GM19438 (cell line): Measurements from ENCODE around the gene SDC1.
"Not testable (repeated sequence)": the region's sequence is repeated elsewhere in the genome, so short reads cannot be mapped to it uniquely, and the experiment has no call there.

Experiments
- ATAC-seq: cut with Tn5 transposase; IDR thresholded peaks from one replicate; pipeline ENCODE4 v1.9.1; 2021; ENCODE audit warnings: low read depth; ENCODE audit not compliant: unreplicated experiment

The SDC1 gene, protein sequence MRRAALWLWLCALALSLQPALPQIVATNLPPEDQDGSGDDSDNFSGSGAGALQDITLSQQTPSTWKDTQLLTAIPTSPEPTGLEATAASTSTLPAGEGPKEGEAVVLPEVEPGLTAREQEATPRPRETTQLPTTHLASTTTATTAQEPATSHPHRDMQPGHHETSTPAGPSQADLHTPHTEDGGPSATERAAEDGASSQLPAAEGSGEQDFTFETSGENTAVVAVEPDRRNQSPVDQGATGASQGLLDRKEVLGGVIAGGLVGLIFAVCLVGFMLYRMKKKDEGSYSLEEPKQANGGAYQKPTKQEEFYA

DNA sequence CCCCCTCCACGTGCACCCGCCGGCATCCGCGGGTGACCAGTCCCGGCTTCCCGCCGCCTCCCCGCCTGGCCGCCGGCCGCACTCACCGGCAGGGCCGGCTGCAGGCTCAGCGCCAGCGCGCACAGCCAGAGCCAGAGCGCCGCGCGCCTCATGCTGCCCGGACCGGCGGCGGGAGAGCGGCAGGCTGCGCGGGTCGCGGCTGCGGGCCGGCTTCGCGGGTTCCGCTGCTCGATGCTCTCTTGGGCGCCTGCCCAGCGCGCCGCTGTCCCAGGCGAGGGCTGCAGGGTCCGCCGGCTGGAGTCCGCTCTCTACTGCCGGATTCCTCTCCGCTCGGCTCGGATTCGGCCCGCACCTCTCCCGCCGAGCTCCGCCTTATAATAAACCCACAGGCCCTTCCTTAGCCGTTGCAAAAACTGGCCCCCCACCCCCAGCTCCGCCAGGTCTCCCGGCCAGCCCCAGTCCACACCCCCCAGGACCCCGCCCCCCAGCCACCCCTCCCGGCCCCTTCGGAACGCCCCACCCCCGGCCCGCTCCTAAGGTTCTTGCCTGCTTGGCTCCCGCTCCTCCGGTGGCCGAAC is at the start of gene SDC1:
TSS of gene SDC1 (minus strand) at position 415 of the 578 bp plus-strand sequence. CDS start at position 152, 263 bp downstream.
- peak; percentile 27 for ATAC-seq

DNA sequence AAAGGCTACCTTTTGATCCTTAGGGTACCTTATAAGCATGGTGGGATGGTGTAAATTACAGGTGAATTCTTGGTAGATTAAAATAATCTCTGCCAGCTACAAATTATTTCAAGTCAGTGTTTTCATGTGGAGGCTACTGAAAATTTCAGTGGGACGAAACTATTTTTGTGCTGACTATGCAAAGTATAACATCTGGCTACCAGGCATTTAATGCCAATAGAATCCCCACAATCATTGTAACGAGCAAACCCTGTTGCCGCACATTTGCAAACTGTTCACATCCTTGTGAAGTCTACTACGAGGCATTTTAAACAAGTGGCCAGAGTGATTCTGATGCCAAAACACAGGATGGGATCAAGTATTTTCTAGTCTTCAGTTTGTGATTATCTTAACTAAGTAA is 48.1 kb upstream of the SDC1 start:
- ATAC-seq, result no peak

DNA sequence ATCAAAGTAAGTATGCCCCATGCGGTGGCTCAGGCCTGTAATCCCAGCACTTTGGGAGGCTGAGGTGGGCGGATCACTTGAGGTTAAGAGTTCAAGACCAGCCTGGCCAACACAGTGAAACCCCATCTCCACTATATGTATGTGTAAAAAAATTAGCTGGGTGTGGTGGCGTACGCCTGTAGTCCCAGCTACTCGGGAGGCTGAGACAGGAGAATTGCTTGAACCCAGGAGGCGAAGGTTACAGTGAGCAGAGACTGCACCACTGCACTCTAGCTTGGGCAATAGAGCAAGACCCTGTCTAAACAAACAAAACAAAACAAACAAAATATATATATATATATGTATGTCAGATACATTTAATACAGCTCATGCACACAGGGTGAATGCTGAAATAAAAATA is 43.4 kb upstream of the SDC1 start:
- ATAC-seq, result not testable (repeated sequence)

DNA sequence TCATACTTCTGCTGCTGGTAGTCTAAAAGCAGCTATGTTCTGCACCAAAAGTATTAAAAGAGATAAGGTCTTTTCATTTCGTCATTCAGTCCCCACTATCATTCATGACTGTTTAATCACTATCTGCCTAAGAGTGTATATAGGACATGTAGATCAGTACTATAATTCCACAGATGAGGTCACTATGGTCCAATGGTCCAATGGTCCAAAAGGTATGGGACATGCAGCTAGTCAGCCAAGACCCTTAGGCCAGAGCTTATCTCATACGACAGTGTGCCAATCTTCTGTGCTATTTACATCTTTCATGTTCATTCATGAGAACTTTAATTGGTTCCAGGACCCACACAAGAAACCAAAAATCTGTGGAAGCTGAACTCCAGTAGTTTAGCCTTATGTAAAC is 42.6 kb upstream of the SDC1 start:
- no peak for ATAC-seq

DNA sequence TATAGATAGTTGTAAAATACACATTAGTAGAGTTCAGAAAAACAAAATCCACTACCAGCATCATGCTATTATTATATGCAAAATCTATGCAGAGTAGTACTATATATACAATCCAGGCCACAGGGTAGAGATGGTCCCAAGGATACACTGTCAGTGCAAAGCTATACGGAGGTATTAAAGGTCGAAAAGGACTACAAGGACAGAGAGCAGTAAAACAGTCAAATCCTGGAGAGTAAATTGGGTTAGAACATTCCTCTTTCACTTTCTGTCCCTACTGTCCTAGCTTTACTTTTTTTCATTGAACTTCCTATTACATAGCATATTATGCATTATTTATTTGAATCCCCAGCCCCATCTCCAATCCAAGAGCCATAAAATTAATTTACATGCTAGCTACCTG is 39.7 kb upstream of the SDC1 start:
- no peak for ATAC-seq

DNA sequence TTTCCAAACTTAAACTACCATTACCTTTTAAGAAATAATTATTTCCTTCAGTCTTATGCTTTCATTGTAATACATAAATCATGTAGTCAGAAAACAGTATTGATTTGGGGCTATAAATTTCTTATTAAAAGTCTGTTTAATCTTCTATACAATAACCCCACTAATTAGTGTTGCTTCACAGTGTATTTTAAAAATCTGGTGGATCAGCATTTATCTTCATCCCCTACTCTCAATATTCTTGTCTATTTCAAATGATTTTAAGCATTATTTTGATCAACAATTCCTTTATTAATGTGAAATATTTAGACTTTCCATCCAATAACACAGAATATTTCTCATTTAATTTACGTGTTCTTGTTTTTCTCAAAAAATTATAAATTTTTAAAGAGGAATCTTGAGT is 32.5 kb upstream of the SDC1 start:
- ATAC-seq, result no peak

DNA sequence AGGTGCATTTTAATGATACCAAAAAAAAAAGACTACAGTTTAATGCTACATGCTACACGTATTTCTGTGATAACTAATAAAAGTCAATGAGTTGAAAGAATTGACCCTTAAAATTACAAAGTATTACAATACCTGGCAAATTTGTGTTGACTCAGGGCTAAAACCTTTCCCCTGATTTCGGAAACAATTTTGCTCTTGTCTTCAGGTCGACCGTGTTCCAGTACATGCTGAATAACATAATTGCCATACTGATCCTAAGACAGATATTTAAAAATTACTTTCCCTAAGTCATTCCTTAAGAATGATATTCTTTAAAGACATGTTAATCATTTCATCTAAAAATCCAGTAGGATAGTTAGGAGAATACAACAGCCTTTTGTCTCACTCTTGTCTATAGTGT is 29.8 kb upstream of the SDC1 start:
- ATAC-seq, result no peak

DNA sequence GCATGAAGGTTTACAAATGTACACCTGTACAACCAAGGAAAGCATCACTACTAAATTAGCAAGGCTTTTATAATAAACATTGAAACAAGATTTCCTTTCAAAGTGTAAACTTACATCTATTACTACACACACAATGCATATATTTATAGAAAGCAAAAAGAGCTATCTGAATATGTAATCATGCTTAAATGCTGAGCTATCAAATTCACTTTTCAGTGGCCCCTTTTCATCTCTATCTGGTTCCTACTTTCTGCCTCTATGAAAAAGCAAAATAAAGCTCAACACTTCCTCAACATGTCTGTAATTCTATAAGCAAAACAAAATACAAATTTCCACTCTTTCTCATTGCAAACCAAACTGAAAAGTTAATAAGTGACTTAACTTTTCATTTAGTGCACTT is 25.5 kb upstream of the SDC1 start:
- no peak for ATAC-seq

DNA sequence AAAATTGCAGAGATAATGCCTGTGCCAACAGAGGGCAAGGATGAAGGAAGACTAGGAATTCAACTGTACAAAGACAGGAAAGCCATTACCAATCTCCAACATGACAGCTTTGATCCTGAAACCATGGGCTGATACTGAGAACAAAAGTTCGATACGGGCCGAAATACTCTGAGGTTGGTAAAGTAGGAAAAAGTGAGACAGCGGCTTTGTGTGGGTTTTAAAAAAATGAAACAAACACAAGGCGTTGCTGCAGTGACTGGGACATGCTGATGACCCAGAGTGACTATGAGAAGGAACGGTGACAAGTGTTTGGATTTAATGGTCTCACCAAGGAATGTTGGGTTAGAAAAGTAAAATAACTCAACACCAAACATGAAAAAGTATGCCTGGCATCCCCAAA is 24.2 kb upstream of the SDC1 start:
- no peak for ATAC-seq

DNA sequence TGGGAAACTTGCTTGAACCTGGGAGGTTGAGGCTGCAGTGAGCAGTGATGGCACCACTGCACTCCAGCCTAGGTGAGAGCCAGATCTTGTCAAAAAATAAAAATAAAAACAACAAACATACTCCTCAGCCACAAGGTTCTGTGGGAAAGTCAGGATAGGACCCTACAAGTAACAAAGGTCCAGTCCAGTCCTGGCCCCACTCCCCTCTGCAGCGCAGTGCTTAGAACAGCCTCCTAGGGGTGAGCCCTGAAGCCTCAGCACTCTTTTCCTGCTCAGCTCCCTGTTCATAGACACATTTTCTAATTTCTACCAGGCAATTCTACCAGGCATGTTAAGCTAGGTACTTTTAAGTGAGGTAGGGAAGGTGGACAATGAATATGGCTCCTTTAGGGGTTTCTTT is 22.2 kb upstream of the SDC1 start:
- ATAC-seq, result no peak

DNA sequence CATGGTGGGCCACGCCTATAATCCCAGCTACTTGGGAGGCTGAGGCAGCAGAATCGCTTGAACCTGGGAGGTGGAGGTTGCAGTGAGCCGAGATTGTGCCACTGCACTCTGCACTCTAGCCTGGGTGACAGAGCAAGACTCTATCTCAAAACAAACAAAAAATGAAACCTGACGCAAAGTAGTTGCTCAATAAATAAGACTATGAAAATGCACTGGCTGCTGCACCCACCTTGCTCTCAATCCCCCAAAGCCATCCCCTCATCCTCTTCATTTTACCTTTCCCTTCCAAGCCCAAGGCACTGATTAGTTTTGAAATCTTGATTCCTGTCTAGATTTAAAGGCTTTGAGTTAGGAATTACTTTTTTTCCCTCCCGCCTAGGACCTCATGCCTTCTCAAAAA is 18.7 kb upstream of the SDC1 start:
- ATAC-seq, result not testable (repeated sequence)

DNA sequence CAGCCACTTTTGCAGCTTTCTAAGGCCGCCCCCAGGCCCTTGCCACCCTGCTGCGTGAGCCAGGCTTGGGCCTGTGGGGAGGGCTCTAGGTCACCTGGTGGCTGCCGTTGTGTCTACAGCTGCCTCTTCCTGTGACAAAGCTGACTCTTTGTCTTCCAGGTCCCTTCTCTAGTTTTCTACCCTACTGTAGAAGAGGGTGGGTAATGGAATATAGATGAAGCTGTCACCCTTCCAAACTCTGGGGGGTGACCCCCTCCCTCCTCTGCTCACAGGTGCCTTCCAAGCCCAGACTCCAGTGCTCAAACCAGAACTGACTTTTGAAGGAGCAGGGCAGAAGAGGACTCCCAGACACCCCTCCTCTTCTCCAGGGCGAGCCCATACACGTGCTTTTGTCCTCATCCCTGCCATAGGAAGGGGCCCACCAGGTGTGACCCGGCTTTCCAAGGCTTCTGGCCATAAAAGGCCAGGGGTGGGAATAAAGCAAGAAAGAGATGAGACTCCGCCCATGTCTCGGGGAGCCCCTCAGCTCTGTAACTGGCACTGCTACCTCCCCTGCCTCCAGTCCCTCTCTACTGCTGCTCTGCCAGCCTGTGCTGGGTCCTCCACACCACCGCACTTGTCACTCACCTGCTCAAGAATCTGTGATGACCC is 17.9 kb upstream of the SDC1 start:
- no peak for ATAC-seq

DNA sequence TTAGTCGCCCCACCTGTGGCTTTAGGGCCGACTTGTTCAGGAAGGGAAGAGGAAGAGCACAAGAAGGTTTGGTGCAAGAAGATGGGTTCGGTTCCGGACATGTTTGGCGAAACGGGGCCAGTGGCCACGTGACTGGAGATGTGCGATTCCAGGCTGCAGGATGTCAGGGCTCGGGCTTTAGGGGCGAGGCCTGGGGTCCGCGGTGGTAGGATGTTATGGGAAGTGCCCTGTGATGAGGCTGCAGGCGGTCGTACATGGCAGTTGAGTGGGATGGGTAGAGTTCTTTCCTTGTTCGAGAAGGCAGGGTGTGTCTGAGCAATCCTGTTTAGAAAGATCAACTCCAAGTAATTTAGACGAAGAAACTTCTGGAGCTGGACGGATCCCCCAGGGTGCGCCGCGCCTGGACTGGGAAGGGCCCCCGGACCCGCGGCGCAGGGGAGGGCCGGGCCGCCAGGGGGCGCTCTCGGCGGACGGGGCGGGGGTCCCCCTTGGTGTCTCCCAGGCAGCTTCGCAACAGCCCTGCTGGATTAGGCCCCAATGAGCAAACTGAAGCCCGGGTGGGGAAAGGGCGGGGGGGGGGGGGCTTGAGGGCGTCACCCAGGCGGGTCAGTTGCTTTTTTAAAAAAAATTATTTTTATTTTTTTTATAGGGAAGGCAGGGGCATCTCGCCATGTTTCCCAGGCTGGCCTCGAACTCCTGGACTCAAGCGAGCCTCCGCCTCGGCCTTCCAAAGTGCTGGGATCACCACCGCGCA is 17.2 kb upstream of the SDC1 start:
- ATAC-seq, result no peak

DNA sequence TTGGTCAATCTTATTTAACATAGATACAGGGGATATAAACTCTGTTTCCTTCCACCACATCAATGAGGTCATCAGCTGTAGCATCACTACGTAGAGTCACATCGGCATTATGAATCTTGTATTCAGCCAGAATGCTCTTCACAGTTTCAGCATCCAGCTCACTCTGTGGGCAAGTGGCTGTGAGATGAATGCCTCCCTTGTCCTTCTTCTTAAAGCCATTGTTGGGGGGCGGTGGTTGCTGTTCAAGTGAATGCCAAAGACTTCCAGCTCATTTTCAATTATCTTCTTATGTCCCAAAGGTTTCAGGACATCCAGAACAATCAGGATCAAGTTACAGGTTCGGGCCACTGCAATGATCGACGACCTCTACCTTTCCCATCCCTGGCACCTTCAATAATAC is 15.4 kb upstream of the SDC1 start:
- ATAC-seq, result not testable (repeated sequence)

DNA sequence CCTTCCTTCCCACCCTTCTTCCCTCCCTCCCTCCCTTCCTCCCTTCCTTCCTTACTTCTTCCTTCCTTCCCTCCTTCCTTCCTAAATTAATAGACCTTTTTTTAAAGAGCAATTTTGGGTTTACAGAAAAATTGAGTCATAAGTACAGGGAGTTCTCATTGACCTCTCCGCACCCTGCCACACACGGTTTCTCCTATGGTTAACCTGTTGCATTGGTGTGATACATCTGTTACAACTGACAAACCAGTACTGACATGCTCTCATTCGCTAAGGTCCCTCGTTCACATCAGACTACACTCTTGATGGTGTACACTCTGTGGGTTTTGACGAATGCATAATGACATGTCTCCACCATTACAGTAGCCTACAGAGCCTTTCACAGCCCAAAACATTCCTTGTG is 11.6 kb upstream of the SDC1 start:
- ATAC-seq, result no peak

DNA sequence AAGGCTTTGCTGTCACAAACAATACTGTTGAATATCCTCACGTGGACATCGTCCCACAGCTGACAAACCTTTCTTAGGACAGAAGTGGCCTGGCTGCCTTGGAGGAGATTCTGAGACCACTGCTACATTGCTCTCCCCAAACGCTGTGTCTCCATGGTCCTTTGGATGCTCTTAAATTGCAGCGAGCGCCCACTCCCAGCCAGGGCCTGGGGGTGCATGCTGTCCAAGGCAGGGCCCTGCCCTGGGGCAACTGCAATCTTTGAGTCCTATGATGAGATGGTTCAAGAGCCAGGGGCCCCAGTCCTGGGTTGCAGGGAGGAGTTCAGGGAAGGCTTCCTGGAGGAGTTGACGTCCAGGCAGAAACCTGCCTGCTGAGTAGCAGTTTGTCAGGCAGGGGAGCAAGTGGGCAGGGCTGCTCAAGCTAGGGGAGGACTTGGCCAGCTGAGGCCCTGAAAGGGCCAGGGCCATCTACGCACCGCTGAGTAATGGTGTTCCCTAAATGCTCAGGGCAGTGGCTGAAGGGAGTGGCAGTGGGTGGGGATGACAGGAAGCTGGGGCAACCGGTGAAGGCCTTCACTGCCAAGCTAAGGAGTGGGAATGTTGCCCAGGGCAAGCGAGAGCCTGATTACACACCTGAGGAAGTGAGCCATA is 10.8 kb upstream of the SDC1 start:
- ATAC-seq, result no peak

DNA sequence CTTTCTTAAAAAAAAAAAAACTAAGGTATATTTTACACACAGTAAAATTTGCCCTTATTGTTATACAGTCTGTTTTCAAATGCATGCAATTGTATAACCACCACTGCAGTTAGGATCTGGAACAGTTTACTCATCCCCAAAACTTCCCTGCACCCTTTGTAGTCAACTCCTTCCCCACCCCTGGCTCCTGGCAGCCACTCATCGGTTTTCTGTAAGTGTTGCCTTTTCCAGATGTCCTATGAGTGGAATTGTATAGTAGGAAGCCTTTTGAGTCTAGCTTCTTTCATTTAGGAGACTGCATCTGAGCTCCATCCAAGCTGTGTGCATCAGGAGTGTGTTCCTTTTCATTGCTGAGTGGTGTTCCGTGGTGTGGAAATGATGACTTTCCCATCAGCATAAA is 9.7 kb upstream of the SDC1 start:
- ATAC-seq, result not testable (repeated sequence)

DNA sequence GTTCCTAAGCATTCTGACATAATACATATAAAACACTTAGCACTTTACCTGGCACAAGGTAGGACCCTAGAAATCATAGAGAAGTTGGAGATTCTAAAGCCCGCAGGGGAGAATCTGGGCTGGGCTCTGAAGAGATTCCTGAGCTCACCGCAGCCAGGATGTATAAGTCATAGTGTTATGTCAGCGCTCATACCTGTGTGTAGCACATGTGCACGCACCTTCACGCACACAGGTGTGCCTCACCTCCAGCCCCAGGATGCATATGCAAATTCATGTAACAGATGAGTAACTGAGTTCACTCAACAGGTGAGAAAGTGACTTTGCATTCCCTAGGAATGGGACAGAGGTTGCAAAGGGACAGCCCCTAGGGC is 7.9 kb upstream of the SDC1 start:
- no peak for ATAC-seq

DNA sequence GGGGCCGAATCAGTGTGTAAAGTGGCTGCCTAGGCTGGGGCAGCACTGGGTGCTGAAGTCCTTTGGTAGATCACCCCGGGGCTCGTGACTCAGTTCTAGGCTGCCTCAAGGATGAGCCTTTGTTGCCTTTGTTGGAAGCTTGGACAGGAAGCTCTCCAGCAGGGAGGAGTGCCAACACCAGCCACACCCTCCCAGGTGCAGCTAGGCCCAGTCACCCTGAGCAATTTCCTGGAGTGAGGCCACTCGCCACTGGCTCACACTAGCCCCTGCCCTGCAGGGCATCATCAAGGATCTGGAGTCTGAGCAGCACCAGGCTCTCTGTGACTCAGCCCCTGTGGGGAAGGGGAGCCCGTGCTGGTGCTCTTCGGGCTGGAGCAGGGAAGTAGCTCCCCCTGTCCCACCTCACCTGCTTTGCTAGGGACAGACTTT is 6.7 kb upstream of the SDC1 start:
- ATAC-seq, result no peak

DNA sequence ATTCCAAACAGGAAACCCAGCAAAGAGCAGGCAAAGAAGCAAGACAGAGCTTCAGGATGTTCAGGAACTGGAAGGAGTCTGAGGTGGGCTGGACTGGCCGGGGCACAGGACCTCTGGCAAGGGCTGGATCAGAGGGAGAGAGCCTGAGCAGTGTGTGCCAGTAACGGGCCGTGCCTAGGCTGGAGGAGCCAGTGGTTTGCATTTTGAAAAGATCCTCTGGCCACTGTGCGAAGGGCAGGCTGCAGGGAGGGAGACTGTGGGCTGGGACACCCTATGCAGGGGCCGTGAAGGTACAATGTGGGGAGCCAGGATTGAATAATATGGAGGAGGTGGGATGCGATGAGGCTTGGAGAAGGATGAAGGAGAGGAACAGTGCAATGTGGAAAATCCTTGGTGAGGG is 6.2 kb upstream of the SDC1 start:
- no peak for ATAC-seq

DNA sequence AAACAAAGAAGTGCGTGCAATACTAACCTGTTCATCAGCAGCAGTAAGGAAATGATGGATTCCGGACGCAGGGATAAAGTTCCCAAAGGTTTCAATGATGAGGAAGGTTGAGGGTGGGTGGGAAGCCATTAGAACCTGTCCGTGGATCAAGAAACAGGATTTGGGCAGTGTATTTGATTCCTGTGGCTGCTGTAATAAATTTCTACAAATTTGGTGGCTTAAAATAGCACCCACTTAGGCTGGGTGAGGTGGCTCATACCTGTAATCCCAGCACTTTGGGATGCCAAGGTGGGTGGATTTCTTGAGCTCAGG is 5.1 kb upstream of the SDC1 start:
- no peak for ATAC-seq
